SK-N-MC (cell line): Measurements from ENCODE around the gene PRIMPOL.
"Not testable (repeated sequence)": the region's sequence is repeated elsewhere in the genome, so short reads cannot be mapped to it uniquely, and the experiment has no call there.

ENCODE experiments used
- DNase-seq: peaks from one replicate; pipeline ENCODE4 v3.0.0-alpha.2; 2011; ENCODE audit warnings: low read depth, low spot score
- H3K27ac ChIP-seq: fragments of 200-600 bp; sonication (generic); 2 replicates; pipeline ENCODE4 v1.5.1; 2016; ENCODE audit warnings: mixed run types
- H3K36me3 ChIP-seq: fragments of 200-600 bp; sonication (generic); 2 replicates; pipeline ENCODE4 v1.6.1; 2017; ENCODE audit warnings: antibody characterized with exemption, low read length, mixed read lengths; ENCODE audit not compliant: insufficient read depth
- H3K4me3 ChIP-seq: fragments of 200-600 bp; sonication (generic); 2 replicates; pipeline ENCODE4 v1.5.1; 2016
- H3K9ac ChIP-seq: fragments of 200-600 bp; sonication (generic); 2 replicates; pipeline ENCODE4 v1.8.0; 2017; ENCODE audit warnings: mixed run types, mixed read lengths; ENCODE audit not compliant: insufficient read length
- H3K9me3 ChIP-seq: fragments of 200-600 bp; sonication (generic); 2 replicates; pipeline ENCODE4 v1.6.1; 2017; ENCODE audit warnings: low read depth, mild to moderate bottlenecking, antibody characterized with exemption, low read length, moderate library complexity, mixed read lengths
- EZH2 ChIP-seq: fragments of 200-600 bp; sonication (generic); IDR thresholded peaks from one replicate; pipeline ENCODE4 v1.6.1; 2017; ENCODE audit warnings: antibody characterized with exemption
- FOXP2 ChIP-seq: optimal IDR thresholded peaks from 2 replicates; pipeline ENCODE3; 2011; ENCODE audit warnings: mild to moderate bottlenecking, moderate library complexity; ENCODE audit not compliant: insufficient read depth; ENCODE audit errors: extremely low read length, control extremely low read depth
- POLR2AphosphoS5 ChIP-seq: IDR thresholded peaks from 2 replicates; pipeline ENCODE4 v1.6.1; 2012; ENCODE audit warnings: mild to moderate bottlenecking, low read depth, low read length, borderline replicate concordance

Gene PRIMPOL

DNA sequence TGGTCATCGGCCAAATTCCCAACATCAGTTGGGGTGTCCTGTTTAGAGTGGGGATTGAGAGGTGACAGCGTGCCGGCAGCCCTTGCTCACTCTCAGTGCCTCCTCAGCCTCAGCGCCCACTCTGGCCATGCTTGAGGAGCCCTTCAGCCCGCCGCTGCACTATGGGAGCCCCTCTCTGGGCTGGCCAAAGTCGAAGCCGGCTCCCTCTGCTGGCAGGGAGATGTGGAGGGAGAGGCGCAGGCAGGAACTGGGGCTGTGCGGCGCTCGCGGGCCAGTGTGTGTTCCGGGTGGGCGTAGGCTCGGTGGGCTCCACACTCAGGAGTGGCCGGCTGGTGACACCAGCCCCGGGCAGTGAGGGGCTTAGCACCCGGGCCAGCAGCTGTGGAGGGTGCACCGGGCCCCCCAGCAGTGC, 91.4 kb downstream of the PRIMPOL start:
- Histone ChIP-seq H3K4me3 (no peak overlapping the region), H3K27ac (no peak overlapping the region), H3K36me3 (no peaks in the 10 kb centered on the region), H3K9me3 (no peaks in the 10 kb centered on the region), H3K9ac (no peak overlapping the region)
- no peak for DNase-seq
- TF ChIP-seq FOXP2 (no peak), EZH2 (no peak), POLR2AphosphoS5 (no peak)

DNA sequence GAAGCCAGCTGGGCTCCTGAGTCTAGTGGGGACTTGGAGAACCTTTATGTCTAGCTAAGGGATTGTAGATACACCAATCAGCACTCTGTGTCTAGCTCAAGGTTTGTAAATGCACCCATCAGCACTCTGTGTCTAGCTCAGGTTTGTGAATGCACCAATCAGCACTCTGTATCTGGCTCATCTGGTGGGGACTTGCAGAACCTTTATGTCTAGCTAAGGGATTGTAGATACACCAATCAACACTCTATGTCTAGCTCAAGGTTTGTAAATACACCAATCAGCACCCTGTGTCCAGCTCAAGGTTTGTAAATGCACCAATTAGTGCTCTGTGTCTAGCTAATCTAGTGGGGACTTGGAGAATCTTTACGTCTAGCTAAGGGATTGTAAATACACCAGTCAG, 92.1 kb downstream of the PRIMPOL start:
- not testable (repeated sequence) for H3K27ac ChIP-seq, H3K9ac ChIP-seq, H3K9me3 ChIP-seq, H3K4me3 ChIP-seq, DNase-seq, H3K36me3 ChIP-seq

DNA sequence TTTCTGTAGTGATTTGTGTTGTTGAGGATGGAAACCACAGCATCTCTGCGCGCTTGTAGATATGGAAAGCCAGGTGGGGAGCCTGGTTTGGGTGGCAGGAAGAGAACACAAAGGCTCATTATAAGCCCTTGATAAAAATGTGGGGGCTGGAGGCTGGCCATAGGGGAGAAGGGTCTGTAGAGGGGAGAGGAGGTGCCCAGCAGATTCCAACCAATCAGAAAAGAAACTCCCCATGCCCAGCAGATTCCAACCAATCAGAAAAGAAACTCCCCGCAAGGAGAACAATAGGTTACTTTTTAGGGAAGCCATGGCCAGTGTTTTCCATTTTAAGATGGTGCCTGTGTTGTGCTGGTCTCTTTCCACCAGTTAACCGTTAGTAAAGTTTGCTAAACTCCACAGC, 94.1 kb downstream of the PRIMPOL start:
- Histone ChIP-seq H3K9ac (no peak overlapping the region), H3K9me3 (no peaks in the 10 kb centered on the region), H3K36me3 (no peaks in the 10 kb centered on the region), H3K4me3 (no peak overlapping the region), H3K27ac (no peak overlapping the region)
- no peak for DNase-seq
- TF ChIP-seq EZH2 (no peak), POLR2AphosphoS5 (no peak), FOXP2 (no peak)

DNA sequence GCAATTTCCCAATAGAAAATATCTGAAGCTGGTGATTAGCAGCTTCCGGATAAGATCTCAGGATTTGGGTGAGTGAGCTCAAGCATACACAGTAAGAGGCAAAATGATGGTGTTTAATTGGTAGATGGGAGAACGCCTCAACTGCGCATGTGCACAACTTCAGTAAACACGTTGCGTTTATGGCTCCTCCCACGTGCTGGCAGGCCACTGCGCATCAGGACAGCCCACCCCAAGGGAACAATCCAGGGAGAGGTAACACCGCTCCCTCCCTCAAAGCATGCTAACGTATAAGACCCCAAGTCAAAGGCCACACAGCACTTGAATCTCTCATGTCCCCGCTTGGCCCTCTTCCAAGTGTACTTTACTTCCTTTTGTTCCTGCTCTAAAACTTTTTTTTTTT, 94.7 kb downstream of the PRIMPOL start:
- Histone ChIP-seq H3K36me3 (no peaks in the 10 kb centered on the region), H3K27ac (no peak overlapping the region), H3K4me3 (no peak overlapping the region), H3K9ac (no peak overlapping the region), H3K9me3 (no peaks in the 10 kb centered on the region)
- no peak for DNase-seq
- TF ChIP-seq EZH2 (no peak), FOXP2 (no peak), POLR2AphosphoS5 (no peak)
